GM10248 (cell line): ENCODE measurements around the gene SEC24B.

Source experiments
- CTCF ChIA-PET: fragments of 300-600 bp; sonication (Branson Sonifier 250); formaldehyde crosslinking; extraction: SDS; loops from one replicate; lab custom pipeline; 2021; ENCODE audit warnings: antibody characterized with exemption; lab: Yijun Ruan, JAX
- POLR2A ChIA-PET: fragments of 350-650 bp; sonication (Branson Sonifier 250); formaldehyde crosslinking; extraction: SDS; loops from one replicate; lab custom pipeline; 2020; ENCODE audit warnings: antibody characterized with exemption; lab: Yijun Ruan, JAX
- DNase-seq: peaks from one replicate; pipeline ENCODE4 v3.0.0; 2012; ENCODE audit errors: extremely low spot score
- CTCF ChIP-seq: IDR thresholded peaks from 2 replicates; pipeline ENCODE4 v1.5.1; 2012; ENCODE audit warnings: mild to moderate bottlenecking, low read depth; ENCODE audit errors: extremely low read depth, missing control alignments, control extremely low read depth

SEC24B gene

GRCh38 chr4:109410776-109411175 lies 22.8 kb upstream of the SEC24B start:
- no peak for DNase-seq
- CTCF ChIA-PET, result interaction anchor here (0.8 to 2.4 kb wide), 5 partner anchors 9 to 393 kb away, joined by 3 to 11 read pairs (median 3); partner anchors contain the start of gene SEC24B
- POLR2A ChIA-PET, result no interaction called here
- TF ChIP-seq CTCF, result no peak

GRCh38 chr4:109411964-109412363 lies 21.7 kb upstream of the SEC24B start:
- no peak for DNase-seq
- TF ChIP-seq CTCF, result no peak
- ChIA-PET CTCF (interaction anchor here (1.1 to 2.6 kb wide), 7 partner anchors 8 to 586 kb away, joined by 3 to 11 read pairs (median 5); partner anchors contain the start of gene SEC24B), POLR2A (no interaction called here)

GRCh38 chr4:109412776-109413175 lies 20.8 kb upstream of the SEC24B start:
- POLR2A ChIA-PET, result no interaction called here
- CTCF ChIA-PET, result interaction anchor here (1.2 to 2.6 kb wide), 5 partner anchors 7 to 406 kb away, joined by 3 to 11 read pairs (median 5); no protein-coding TSS in a partner anchor
- DNase-seq, result no peak
- TF ChIP-seq CTCF, result no peak

GRCh38 chr4:109414938-109415337 lies 18.7 kb upstream of the SEC24B start:
- no peak for DNase-seq
- ChIA-PET CTCF (interaction anchor here (1.2 to 1.8 kb wide), 3 partner anchors 9 to 18 kb away, joined by 3 to 6 read pairs (median 3); partner anchors contain the start of gene SEC24B), POLR2A (no interaction called here)
- no peak for TF ChIP-seq CTCF

- no peak for TF ChIP-seq CTCF
- CTCF ChIA-PET, result interaction anchor here (1.0 to 2.7 kb wide), 3 partner anchors 9 to 559 kb away, joined by 3 to 8 read pairs (median 6); no protein-coding TSS in a partner anchor
- POLR2A ChIA-PET, result no interaction called here
- DNase-seq, result no peak
Measured at GRCh38 chr4:109418588-109418987, 15.0 kb upstream of the SEC24B start.

- TF ChIP-seq CTCF, result no peak
- no peak for DNase-seq
- POLR2A ChIA-PET, result no interaction called here
- CTCF ChIA-PET, result interaction anchor here (1.9 to 3.3 kb wide), 4 partner anchors 8 to 558 kb away, joined by 6 to 17 read pairs (median 10); no protein-coding TSS in a partner anchor
Measured at GRCh38 chr4:109419679-109420078, 13.9 kb upstream of the SEC24B start.
